Loucy (cell line): ENCODE data around the gene KIF20B.

Experiments
- H2AFZ ChIP-seq: fragments of 200-600 bp; sonication (generic); 2 replicates; pipeline ENCODE4 v1.6.0; 2016; ENCODE audit warnings: antibody characterized with exemption, mild to moderate bottlenecking, low read length, moderate library complexity
- H3F3A ChIP-seq: fragments of 200-600 bp; 2 replicates; pipeline ENCODE4 v1.6.0; 2016; ENCODE audit warnings: antibody characterized with exemption, low read depth, mild to moderate bottlenecking
- H3K27me3 ChIP-seq: fragments of 200-600 bp; sonication (generic); 2 replicates; pipeline ENCODE4 v1.6.1; 2014; ENCODE audit warnings: low read length, mild to moderate bottlenecking; ENCODE audit not compliant: insufficient read depth, poor library complexity, severe bottlenecking
- H3K36me3 ChIP-seq: fragments of 200-600 bp; sonication (generic); 2 replicates; pipeline ENCODE4 v1.6.1; 2016; ENCODE audit warnings: low read length; ENCODE audit not compliant: insufficient read depth
- H3K4me1 ChIP-seq: fragments of 200-600 bp; sonication (generic); 2 replicates; pipeline ENCODE4 v1.5.1; 2014; ENCODE audit warnings: low read length, mild to moderate bottlenecking; ENCODE audit not compliant: insufficient read depth, poor library complexity, severe bottlenecking
- H3K4me2 ChIP-seq: fragments of 200-600 bp; sonication (generic); 2 replicates; pipeline ENCODE4 v1.6.0; 2014; ENCODE audit warnings: antibody characterized with exemption, low read length, low read depth, mild to moderate bottlenecking; ENCODE audit not compliant: poor library complexity, severe bottlenecking
- H3K4me3 ChIP-seq: fragments of 200-600 bp; sonication (generic); 2 replicates; pipeline ENCODE4 v1.5.1; 2014; ENCODE audit warnings: low read length, mild to moderate bottlenecking, mixed read lengths; ENCODE audit not compliant: poor library complexity, severe bottlenecking
- H3K79me2 ChIP-seq: fragments of 200-600 bp; sonication (generic); 2 replicates; pipeline ENCODE4 v1.6.1; 2014; ENCODE audit warnings: low read length; ENCODE audit not compliant: insufficient read depth
- H3K9ac ChIP-seq: fragments of 200-600 bp; sonication (generic); 2 replicates; pipeline ENCODE4 v1.6.0; 2014; ENCODE audit warnings: mild to moderate bottlenecking, low read depth, low read length, moderate library complexity; ENCODE audit not compliant: poor library complexity, severe bottlenecking
- H3K9me2 ChIP-seq: fragments of 200-600 bp; sonication (generic); replicated peaks from 2 replicates; pipeline ENCODE4 v1.6.1; 2016; ENCODE audit warnings: low read depth, low read length, mixed read lengths
- H3K9me3 ChIP-seq: fragments of 200-600 bp; sonication (generic); 2 replicates; pipeline ENCODE4 v1.6.1; 2014; ENCODE audit warnings: mild to moderate bottlenecking, antibody characterized with exemption, low read length, low read depth; ENCODE audit not compliant: insufficient read depth
- H4K20me1 ChIP-seq: fragments of 200-600 bp; sonication (generic); 2 replicates; pipeline ENCODE4 v1.6.0; 2014; ENCODE audit warnings: antibody characterized with exemption, low read length, mild to moderate bottlenecking; ENCODE audit not compliant: insufficient read depth, poor library complexity, severe bottlenecking
- CTCF ChIP-seq: fragments of 200-600 bp; sonication (generic); conservative IDR thresholded peaks from 2 replicates; pipeline ENCODE4 v1.5.1; 2014; ENCODE audit warnings: mild to moderate bottlenecking, antibody characterized with exemption, low read length
- EZH2phosphoT487 ChIP-seq: fragments of 200-600 bp; IDR thresholded peaks from 2 replicates; pipeline ENCODE4 v1.6.1; 2018; ENCODE audit warnings: antibody characterized with exemption, mild to moderate bottlenecking, moderate library complexity, borderline replicate concordance

Gene KIF20B

DNA sequence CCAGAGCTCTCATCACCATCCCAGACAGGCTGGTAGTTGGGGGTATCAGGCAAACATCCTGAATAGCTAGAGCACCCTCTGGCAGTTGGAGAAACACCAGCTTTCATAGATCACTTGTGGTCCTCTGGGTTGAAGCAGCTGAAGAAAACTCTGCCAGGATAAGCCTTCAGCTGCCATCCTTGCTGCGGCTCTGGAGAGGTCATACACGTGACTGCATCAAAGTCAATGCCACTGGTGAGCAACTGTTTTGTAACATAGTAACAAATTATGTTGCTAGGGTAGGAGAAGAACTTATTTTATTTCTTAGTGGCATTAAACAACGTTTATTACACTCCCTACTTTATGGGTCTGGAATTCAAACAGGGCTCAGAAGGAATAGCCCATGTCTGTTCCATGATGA, 37.2 kb upstream of the KIF20B start:
- no peaks in the 10 kb centered on the region for H3K27me3 ChIP-seq
- H4K20me1 ChIP-seq: no peaks in the 10 kb centered on the region
- H3K4me2 ChIP-seq: no peak overlapping the region
- H3K4me1 ChIP-seq: peaks cover 10% of the 10 kb centered on the region
- no peak for TF ChIP-seq EZH2phosphoT487
- no peak for TF ChIP-seq CTCF
- H3K9me3 ChIP-seq: no peaks in the 10 kb centered on the region
- H3K9me2 ChIP-seq: no peaks in the 10 kb centered on the region
- H3K79me2 ChIP-seq: no peaks in the 10 kb centered on the region
- H3K4me3 ChIP-seq: no peak overlapping the region
- no peak overlapping the region for H3K9ac ChIP-seq
- no peak overlapping the region for H2AFZ ChIP-seq
- H3F3A ChIP-seq: no peaks in the 10 kb centered on the region
- no peaks in the 10 kb centered on the region for H3K36me3 ChIP-seq

GRCh38 chr10:89665302-89665701, 36.1 kb upstream of the KIF20B start:
- no peak overlapping the region for H2AFZ ChIP-seq
- H3K4me2 ChIP-seq: no peak overlapping the region
- no peaks in the 10 kb centered on the region for H3K9me3 ChIP-seq
- no peaks in the 10 kb centered on the region for H3K27me3 ChIP-seq
- no peaks in the 10 kb centered on the region for H3K9me2 ChIP-seq
- peaks cover 10% of the 10 kb centered on the region for H3K4me1 ChIP-seq
- H4K20me1 ChIP-seq: no peaks in the 10 kb centered on the region
- H3K79me2 ChIP-seq: no peaks in the 10 kb centered on the region
- no peak overlapping the region for H3K9ac ChIP-seq
- no peak for TF ChIP-seq EZH2phosphoT487
- TF ChIP-seq CTCF: peak; percentile 31; the same call in 1 of the 2 replicates
- H3K36me3 ChIP-seq: no peaks in the 10 kb centered on the region
- no peak overlapping the region for H3K4me3 ChIP-seq
- no peaks in the 10 kb centered on the region for H3F3A ChIP-seq

DNA sequence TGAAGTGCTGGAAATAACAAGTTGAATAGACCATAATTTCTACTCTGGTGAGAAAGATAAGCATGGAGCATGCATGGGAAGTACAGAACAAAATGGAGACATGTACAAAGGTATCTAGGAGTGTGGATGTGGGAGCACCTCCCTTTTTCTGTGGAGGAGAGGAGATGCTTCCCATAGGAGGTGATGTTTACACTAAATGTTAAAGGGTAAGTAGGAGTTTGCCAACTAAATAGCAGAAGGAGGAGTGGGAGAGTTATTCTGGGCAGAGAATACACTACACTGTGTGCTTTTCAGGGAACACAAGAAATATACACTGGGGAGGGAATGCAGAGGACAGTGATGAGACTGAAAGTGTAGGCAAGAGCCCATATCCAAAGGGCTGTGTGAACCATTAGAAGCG, 35.3 kb upstream of the KIF20B start:
- TF ChIP-seq CTCF (no peak), EZH2phosphoT487 (no peak)
- peaks cover 10% of the 10 kb centered on the region for H3K4me1 ChIP-seq

More for the DNA sequence above, 35.3 kb upstream of the KIF20B start:
- Histone ChIP-seq H3K79me2 (no peaks in the 10 kb centered on the region), H3K9me3 (no peaks in the 10 kb centered on the region), H3K9ac (no peak overlapping the region), H3K27me3 (no peaks in the 10 kb centered on the region), H2AFZ (no peak overlapping the region), H3K4me2 (no peak overlapping the region), H3F3A (no peaks in the 10 kb centered on the region), H3K4me3 (no peak overlapping the region), H3K36me3 (no peaks in the 10 kb centered on the region), H3K9me2 (no peaks in the 10 kb centered on the region), H4K20me1 (no peaks in the 10 kb centered on the region)
